SW 1271 (cell line): ENCODE measurements around the gene OR2T12.
"Not testable (repeated sequence)": the region's sequence is repeated elsewhere in the genome, so short reads cannot be mapped to it uniquely, and the experiment has no call there.

Source experiments
- DNase-seq, 2 experiments: peaks; one replicate each; lab custom pipeline; 2025; lab: John Stamatoyannopoulos, UW

Gene OR2T12

DNA sequence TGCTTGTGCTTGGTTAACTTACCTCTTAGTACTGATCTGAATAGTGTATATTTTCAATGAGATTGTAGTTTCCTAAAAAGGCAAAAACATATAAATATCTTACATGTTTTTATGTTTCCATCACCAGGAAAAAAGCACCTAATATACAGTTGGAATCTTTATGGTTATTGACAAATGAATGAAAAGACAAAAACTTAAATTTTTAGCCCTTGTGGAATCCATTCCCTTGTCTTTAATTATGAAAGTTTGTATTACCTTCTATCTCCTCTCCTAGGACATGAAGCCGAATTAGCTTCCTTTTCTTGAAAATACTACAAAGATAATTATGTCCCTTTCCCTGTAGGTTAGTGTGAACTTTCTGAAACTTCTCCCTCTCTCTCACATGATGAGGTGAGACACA, at the start of gene OR2T12:
OR2T12 (minus strand) TSS at position 101 of the 400 bp plus-strand sequence. CDS start 7,846 bp downstream, outside the sequence.
- DNase-seq, result no peak

- no peak for DNase-seq
Measured at GRCh38 chr1:248348475-248348874, 45.3 kb upstream of the OR2T12 start, which contains the start of gene OR14C36. Gene OR14C36, plus strand, starts transcription at chr1:248348775. Its CDS starts 0 bp downstream, at chr1:248348775.

- DNase-seq, result no peak
Measured at GRCh38 chr1:248343451-248343850, 40.2 kb upstream of the OR2T12 start.

DNA sequence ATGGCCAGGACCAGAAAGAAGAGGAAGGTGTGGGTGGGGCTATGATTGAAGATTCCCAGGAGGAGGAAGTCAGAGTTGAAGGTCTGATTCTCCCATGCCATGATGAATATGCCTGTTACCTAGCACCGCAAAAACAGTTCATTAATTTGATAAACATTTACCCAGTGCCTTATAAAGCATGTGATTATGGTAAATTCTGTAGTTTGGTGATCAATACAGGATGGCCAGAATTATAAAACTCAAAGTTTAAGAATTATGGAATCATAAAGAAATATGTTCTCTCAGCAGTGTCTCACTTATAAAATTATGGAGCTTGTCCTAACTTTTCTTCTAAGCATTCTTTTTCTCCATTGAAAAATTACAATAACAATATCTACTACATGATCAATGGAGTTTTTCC, 21.2 kb upstream of the OR2T12 start, which contains the start of gene OR2M7:
OR2M7 (minus strand) TSS at position 101 of the 400 bp plus-strand sequence; CDS start at position 101, 0 bp downstream.
- DNase-seq, result no peak

DNA sequence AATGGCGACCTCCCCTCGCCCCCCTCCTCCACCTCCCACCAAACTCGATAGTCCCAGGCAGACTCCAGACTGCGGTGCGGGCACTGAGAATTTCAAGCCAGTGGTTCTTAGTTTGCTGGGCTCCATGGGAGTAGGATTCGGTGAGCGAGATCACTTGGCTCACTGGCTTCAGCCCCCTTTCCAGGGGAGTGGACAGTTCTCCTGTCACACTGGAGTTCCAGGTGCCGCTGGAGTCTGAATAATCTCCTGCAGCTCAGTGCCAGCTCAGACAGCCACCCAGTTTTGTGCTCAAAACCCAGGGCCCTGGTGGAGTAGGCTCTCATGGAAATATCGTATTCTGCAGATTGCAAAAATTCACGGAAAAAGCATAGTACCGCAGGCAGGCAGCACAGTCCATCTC, 13.6 kb upstream of the OR2T12 start:
- no peak for DNase-seq

- DNase-seq, result not testable (repeated sequence)
Measured at GRCh38 chr1:248306740-248307139, 3.5 kb upstream of the OR2T12 start.

DNA sequence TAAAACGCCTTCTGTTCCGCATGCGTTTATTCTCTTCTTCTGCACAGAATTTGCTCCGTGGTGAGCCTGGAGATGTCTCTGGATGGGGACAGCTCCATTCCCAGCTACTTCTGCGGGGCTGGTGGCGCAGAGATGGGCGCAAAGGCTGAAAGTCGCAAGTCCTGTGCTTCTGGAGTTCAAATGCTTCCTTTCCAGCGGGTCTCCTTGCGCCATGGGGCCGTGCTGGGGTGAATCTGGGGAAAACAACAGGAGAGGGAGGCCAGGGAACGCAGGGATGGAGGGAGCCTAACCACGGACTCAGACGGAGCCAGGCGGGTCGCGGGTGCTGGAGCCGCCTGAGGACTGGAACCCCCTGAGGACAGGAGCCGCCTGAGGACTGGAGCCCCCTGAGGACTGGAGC, 2.9 kb upstream of the OR2T12 start:
- DNase-seq, result no peak

GRCh38 chr1:248305672-248306071, 2.4 kb upstream of the OR2T12 start:
- not testable (repeated sequence) for DNase-seq

DNA sequence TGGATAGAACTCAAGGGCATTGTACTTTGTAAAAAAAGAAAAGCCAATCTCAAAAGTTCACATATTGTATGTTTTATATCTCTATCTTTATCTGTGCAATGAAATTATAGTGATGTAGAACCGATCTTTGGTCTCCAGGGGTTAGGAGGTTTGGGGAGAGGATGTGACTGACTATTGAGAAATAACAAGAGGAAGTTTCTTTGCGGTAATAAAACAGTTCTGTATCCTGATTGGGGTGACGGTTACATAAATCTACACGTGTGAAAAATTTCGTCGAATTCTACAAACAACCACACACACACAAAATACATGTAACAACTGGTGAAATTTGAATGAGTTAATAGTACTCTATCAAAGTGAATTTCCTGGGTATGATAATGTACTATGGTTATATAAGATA, 14.8 kb downstream of the OR2T12 start:
- DNase-seq, result no peak

DNA sequence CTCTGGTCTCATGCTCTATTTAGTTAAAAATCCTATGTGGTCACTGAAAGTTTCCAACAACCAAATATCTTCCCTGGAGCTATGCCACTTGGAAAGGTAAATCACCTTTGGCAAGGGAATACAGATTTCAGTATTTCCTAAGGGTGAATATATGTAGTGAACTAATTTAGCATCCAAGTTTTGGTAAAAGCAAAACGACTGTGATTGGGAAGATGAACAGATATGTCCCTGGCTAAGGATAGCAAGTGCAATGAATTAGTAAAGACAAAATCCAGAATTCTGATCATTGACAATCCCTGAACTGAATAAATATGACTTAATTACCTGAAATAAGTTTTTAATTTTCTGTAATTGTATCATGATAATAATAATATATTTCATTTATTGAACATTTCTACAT, 25.3 kb downstream of the OR2T12 start, which contains the start of gene OR2T33:
OR2T33 (minus strand) TSS at position 101 of the 400 bp plus-strand sequence. CDS start 4,162 bp downstream, outside the sequence.
- DNase-seq, result no peak

- not testable (repeated sequence) for DNase-seq
Measured at GRCh38 chr1:248273225-248273624, 30.0 kb downstream of the OR2T12 start.

DNA sequence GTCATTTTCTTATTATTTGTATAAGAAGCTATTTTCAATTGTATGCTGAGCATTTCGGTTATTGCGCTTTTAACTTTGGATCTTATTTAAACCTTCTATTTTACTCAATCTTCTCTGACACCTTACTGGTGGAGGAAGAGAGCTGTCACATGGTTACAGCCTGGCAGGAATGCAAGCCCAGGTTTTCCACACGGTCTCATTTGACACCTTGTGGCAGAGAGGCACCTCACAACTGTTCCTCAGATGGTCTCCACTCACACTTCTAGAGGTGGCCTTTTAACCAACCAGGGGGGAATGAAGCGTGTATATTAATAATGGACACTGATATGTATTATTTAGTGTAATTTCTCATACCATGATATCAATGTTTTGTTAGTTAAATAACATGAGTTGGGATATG, 35.0 kb downstream of the OR2T12 start:
- no peak for DNase-seq

DNA sequence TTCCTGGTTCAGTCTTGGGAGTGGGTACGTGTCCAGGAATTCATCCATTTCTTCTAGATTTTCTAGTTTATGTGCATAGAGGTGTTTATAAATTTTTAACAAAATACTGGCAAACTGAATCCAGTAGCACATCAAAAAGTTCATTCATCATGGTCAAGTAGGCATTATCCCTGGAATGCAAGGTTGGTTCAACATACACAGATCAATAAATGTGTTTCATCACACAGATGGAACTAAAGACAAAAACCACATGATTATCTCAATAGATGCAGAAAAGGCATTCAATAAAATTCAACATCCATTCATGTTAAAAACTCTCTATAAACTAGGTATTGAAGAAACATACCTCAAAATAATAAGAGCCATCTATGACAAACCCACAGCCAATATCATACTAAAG, 43.9 kb downstream of the OR2T12 start:
- DNase-seq, result not testable (repeated sequence)

DNA sequence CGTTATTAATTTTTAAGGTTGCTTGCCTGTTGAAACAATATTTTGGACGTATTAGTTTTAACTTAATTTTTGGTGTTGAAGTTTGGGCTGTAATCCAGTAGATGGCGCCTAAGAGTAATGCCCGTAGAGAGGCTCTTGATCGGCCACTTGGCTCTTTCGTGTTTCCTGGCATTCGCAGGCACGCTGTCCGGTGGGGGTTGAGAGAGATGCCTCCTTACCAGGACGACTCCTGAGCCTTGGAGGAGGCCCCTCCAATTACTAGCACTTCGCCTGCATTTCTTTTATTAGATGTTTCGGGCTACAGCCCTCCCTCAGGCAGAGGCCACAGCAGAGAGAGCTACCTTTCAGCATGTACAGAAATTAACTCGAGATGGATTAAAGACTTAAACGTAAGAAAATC, 60.0 kb downstream of the OR2T12 start:
- peak in 1 of 2 experiments; percentile 67 for DNase-seq
